Endothelial cell of umbilical vein (primary cell): ENCODE results near the gene MGARP.
"Not testable (repeated sequence)": the region's sequence is repeated elsewhere in the genome, so short reads cannot be mapped to it uniquely, and the experiment has no call there.

Source experiments
- CTCF ChIP-seq, 2 donors: IDR thresholded peaks; 1 replicate in 1 of 2; 2 replicates in 1 of 2; pipeline ENCODE4 v1.5.1; 2011; ENCODE audit warnings: low read length in 2 of 2, mild to moderate bottlenecking in 2 of 2, moderate library complexity in 2 of 2, control low read depth in 1 of 2, inconsistent platforms in 1 of 2, low read depth in 1 of 2; ENCODE audit not compliant: insufficient read depth in 1 of 2; ENCODE audit errors: extremely low read depth in 1 of 2
- EZH2 ChIP-seq: IDR thresholded peaks from 2 replicates; pipeline ENCODE4 v1.6.1; 2012; ENCODE audit warnings: borderline replicate concordance, low read depth, mild to moderate bottlenecking, moderate library complexity, low read length, inconsistent platforms; ENCODE audit not compliant: severe bottlenecking
- GATA2 ChIP-seq: IDR thresholded peaks from 2 replicates; pipeline ENCODE4 v1.7.0; 2011; ENCODE audit warnings: low read depth, mild to moderate bottlenecking, moderate library complexity, mixed read lengths, low read length; ENCODE audit not compliant: insufficient read length, insufficient read depth
- MAX ChIP-seq: IDR thresholded peaks from 2 replicates; pipeline ENCODE4 v1.6.1; 2011; ENCODE audit not compliant: insufficient read depth, insufficient read length
- POLR2A ChIP-seq: IDR thresholded peaks from 2 replicates; pipeline ENCODE4 v1.6.1; 2012; ENCODE audit warnings: low read depth, mild to moderate bottlenecking, control low read depth, low read length
- POLR2AphosphoS5 ChIP-seq: IDR thresholded peaks from 2 replicates; pipeline ENCODE4 v1.6.1; 2012; ENCODE audit warnings: low read depth, mild to moderate bottlenecking, control low read depth, low read length, moderate library complexity; ENCODE audit not compliant: insufficient read depth

GRCh38 chr4:139313414-139313813 lies 33.4 kb upstream of the MGARP start:
- TF ChIP-seq EZH2; CTCF (IDR thresholded peaks at IDR 0.05; ENCODE audit: extremely low read depth in 1 of 2, insufficient read depth in 1 of 2, low read depth in 1 of 2, low read length in 2 of 2); POLR2A; GATA2; MAX; POLR2AphosphoS5: not testable (repeated sequence)
